ENCODE measurements around the gene COMT.

- no peak for TF ChIP-seq POLR2A (IDR thresholded peaks at IDR 0.05)
- TF ChIP-seq, protein P1, sequence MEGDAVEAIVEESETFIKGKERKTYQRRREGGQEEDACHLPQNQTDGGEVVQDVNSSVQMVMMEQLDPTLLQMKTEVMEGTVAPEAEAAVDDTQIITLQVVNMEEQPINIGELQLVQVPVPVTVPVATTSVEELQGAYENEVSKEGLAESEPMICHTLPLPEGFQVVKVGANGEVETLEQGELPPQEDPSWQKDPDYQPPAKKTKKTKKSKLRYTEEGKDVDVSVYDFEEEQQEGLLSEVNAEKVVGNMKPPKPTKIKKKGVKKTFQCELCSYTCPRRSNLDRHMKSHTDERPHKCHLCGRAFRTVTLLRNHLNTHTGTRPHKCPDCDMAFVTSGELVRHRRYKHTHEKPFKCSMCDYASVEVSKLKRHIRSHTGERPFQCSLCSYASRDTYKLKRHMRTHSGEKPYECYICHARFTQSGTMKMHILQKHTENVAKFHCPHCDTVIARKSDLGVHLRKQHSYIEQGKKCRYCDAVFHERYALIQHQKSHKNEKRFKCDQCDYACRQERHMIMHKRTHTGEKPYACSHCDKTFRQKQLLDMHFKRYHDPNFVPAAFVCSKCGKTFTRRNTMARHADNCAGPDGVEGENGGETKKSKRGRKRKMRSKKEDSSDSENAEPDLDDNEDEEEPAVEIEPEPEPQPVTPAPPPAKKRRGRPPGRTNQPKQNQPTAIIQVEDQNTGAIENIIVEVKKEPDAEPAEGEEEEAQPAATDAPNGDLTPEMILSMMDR (IDR thresholded peaks at IDR 0.05), result no peak
Measured at GRCh38 chr22:19948057-19948760, 6.6 kb downstream of the COMT start.
